Renal pelvis (tissue), 4 donors: ENCODE measurements around the gene IP6K3. TPM values are rescaled to one million over a fixed set of nuclear protein-coding genes. Genes with fewer than 3 reads are reported as not detected.

Experiments
- DNase-seq: peaks from one replicate; pipeline ENCODE4 v3.0.0-alpha.2; 2013
- polyA plus RNA-seq, 3 donors: library from polyadenylated mRNA; unstranded; fragments of 120-200 nt; gene quantifications; one replicate each; pipeline ENCODE4 v1.2.1, GENCODE V29; 2013; ENCODE audit not compliant: insufficient read length in 3 of 3

IP6K3 gene
- polyA plus RNA-seq, 3 donors: 0.83 to 1.1 (median 0.83) TPM

DNA sequence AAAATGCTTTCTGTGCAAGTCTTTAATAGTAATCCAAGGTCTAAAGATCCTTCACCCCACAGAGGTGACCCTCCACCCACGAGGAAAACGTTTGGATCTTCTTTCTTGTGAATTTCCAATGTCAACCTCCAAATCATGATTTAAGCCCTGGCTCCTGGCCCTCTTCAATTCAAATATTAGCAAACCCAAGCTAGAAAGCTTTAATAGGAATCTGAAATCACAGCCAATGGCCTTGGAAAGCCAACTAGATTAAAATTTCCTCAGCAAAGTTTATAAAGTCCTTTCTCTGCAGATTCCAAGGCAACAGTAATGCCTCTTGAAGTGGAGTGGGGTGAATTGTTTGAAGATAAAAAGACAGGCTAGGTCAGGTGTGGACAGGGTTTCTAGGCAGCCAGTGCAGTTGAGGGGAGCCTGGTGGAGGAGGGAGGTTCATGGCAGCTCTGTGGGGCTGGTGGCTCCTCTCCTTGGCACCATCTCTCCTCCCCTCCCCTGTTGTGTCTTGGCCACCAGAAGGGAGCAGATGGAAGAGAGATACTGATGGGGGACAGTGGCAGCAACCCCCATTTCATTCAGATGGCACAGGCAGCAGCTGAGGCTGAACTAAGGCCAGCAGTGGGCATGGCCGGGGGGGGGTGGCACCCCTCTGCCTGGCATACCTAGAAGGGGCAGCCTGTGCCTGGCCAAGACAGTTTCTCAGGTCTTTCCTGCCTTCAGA lies 23.2 kb downstream of the IP6K3 start:
- DNase-seq: no peak

DNA sequence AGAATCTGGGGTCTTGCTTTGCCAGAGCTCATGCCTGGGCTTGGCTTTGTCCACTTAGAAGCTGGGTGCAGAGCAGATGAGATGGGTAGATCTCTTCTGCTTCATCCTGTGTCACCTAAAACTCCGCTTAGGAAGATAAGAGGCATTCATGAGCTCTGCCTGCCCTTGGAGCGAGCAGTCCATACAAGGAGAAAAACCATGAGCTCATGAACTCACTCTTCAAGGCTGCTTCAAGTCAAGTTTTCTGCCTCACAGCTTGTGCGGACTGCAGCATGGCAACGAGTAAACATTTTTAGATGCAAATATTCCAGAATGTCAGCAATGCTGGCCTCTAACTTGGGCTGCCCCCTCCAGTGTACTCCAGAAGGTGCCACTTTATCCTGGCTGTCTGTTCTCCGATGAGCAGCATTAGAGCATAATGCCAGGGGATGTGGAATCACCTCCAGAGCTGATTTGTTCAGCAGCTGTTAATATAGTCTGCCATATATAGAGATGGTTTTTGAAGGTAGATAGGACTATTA lies 24.5 kb downstream of the IP6K3 start:
- no peak for DNase-seq

DNA sequence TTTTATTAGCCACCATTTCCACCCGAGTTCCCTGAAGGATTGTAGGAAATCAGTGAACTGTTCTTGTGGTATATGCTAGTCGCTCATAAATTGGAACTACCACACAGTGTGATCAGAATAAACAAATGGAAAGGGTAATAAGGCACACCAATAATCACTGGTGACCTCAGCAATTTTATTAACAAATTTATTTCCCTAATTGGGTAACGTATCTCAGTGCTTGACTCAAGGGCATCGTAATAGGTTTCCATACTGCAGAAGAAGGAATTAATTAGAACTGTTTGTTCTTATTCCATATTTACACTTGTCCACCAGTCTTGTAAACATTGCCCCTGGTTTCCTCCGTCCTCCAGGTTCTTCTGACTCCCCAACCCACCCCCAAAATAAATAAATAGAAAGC lies 25.2 kb downstream of the IP6K3 start:
- no peak for DNase-seq

DNA sequence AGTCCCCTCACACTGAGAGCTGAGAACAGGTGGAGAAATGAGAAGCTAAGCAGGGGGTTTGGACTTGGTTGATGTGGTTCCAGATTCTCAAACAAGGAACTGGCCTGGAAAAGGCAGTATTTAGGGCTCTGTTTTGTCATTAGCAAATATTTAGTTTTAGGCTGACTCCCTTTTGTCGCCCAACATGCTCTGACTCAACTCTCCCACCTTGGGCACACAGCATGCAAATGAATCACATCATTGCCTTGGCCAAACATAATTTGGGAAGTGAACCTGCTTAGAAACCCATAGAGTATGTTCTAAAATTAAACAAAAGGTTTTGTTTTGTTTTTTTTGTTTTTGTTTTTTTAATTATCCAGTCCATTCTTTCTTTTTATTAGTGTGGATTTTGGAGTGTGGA lies 25.7 kb downstream of the IP6K3 start:
- no peak for DNase-seq

DNA sequence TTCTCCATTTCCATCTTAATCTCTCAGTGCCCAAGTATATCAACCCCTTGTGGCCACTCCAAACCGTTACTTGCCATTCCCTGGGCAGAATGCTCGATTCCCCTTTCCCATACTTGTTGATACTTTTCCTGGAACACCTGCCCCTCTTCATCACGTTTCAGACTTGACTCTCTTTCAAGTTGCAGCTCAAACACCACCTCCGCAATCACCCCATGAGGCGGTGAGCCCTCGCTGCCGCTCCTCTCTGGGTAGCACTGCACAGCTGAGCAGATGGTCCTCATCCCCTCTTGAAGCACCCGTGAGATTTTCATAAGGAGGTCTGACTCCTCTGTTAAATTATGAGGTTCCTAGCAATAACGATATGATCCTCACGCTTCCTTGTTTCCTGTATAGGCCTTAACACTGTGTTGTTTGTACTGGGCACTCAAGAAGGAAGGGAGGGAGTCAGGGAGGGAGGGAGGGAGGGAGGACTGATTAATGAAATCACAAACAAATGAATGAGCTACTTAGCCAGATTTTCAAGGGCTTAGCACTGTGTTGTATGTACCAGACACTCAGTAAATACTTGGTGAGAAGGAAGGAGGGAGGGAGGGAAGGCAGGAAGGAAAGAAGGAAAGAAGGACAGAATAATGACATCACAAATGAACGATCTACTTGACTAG lies 27.2 kb downstream of the IP6K3 start:
- no peak for DNase-seq

DNA sequence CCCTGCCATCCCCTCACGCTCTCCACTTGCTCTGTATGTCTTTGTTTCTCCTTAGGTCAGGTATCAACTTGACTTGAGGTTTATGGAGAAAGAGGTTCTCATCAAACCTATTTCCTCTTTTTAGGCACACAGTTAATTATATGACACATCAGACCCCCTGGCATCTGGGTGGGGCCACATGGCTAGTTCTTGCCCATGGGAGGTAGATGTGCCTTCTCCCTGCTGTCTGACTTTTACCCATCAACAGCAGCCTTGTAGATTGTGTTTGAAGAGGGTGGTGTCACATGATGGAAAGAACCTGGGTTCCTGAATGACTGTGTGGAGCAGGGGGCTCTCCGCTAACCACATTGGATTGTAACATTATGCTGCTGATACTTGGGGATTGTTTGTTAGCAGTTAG lies 28.0 kb downstream of the IP6K3 start:
- no peak for DNase-seq

DNA sequence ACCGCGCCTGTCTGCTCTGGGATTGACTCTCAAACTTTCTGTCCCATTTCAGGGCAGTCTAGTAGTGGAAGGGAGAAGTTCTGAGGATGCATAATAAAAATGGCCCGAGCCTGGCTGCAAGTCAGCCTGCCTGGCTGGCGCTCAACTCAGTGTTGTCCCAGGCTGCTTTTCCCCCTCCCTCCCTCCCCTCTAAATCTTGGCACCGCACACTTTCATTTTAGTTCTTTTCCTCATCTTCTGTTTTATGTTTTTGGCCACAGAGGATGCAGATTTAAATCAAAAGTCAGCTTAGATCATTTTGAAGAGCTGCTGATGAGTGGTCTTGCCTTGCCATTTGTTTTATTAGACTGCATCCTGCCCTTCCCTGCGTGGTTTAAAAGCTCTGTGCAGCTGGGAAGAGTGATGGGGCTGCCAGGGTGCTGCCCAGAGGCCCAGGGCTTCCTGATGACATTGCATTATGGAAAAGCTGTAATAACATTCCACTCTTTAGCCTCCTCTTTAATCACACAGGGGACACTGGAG lies 28.7 kb downstream of the IP6K3 start:
- DNase-seq: no peak

DNA sequence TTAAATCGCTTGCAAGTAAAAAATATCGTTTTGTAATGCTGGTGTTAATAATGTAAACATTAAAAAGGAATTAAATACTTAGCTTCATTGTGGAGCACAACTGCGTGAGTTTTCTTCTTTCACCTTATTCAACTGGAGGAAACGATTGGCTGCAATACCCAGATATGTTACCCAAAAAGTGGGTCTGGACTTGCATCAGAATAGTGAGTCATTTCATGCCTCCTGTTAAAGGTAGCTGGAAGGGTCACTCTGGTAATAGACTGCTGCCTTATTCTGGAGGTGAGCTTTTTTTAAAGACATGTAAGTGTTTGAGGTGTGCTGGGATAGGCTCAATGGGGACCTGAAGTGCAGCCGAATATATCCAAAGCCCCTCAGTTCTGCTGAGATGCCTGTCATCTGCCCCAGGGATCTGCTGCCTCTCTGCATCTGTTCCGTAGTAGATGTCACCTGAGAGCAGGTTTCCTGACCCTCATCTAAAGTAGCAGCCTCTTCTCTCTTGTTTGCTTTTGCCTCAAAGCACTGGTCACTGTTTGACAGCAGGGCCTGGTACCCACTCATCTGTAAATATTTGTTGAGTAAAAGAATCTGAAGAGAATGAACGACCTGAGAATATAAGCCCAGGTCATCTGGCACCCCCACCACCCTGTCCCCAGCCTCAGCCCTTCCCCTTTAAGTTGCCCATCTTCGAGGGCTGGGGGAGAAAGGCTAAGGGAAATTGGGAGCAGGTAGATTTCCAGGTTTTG lies 29.6 kb downstream of the IP6K3 start:
- DNase-seq: no peak

DNA sequence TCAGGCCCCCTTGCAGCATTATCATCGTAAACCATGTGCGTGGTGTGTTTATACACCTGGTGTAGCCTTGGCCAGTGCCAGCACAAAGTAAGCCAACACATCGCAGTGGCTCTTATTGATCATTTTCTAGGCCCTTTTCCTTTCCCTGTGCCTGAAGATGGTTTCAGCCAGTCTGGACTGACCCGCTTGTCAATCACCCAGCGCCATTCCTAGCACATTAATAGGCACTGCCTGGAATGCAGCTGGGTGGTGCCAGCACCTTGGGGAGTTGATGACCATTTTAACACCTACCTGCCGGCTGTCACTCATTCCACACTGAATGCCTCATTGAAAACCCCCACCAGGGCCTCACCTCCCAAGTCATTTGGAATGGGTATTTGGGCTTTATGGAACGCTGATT lies 30.3 kb downstream of the IP6K3 start:
- DNase-seq: no peak

DNA sequence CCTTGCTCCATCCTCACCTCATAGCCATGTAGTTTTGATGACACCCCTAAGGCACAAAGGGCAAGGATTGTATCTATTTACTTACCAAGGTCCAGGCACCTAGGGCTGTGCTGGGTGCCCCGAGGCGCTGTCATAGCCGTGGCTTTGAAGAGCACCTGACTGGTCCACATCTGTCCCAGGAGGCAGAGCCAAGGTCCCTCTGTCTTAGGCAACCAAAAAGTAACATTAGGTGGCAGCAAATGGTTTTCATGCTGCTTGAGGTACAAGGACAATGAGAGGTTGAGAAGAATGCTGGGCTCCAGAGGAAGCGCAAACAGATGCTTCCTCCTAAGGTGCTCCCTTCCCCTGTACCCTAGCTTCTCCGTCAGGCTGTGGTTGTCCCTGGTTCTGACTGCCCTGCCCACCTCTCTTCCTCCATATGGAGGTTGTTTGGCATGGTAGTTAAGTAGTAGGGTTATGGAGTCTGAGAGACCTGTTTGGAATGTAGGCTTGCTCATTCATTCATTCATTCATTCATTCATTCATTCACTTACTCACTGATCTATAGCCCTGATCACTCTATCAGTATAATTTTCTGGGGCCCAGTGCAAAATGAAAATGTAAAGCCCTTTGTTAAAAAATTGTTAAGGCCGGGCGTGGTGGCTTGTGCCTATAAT lies 32.2 kb downstream of the IP6K3 start:
- DNase-seq: no peak

DNA sequence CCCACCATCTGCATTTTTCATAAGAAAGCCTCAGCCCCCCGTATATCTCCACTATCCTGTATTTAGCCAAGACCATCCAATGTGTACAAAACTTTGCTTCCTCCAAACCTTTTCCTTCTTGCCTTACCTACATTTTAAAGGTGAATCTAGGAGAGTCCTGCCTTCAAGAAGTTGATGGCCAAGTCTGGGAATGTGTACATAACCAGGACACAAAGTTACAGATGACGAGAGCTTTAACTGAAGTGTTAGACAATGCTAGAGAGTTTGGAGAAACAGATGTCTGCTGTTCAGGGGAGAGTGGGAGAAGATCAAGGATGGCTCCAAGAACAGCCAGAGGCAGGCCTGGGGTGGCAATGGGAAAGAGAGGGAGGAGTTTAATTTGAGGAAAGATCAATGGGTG lies 32.9 kb downstream of the IP6K3 start:
- DNase-seq: no peak

DNA sequence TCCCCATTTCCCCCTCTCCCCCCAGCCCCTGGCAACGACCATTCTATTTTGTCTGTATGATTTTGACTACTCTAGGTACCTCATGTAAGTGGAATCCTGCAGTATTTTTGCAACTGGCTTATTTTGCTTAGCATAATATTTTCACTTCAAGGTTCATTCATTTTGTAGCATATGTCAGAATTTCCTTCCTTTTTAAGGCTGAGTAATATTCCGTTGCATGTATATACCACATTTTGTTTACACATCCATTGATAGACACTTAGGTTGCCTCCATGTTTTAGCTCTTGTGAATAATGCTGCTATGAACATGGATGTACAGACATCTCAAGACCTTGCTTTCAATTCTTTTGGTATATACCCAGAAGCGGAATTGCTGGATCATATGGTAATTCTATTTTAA lies 33.8 kb downstream of the IP6K3 start:
- DNase-seq: no peak

DNA sequence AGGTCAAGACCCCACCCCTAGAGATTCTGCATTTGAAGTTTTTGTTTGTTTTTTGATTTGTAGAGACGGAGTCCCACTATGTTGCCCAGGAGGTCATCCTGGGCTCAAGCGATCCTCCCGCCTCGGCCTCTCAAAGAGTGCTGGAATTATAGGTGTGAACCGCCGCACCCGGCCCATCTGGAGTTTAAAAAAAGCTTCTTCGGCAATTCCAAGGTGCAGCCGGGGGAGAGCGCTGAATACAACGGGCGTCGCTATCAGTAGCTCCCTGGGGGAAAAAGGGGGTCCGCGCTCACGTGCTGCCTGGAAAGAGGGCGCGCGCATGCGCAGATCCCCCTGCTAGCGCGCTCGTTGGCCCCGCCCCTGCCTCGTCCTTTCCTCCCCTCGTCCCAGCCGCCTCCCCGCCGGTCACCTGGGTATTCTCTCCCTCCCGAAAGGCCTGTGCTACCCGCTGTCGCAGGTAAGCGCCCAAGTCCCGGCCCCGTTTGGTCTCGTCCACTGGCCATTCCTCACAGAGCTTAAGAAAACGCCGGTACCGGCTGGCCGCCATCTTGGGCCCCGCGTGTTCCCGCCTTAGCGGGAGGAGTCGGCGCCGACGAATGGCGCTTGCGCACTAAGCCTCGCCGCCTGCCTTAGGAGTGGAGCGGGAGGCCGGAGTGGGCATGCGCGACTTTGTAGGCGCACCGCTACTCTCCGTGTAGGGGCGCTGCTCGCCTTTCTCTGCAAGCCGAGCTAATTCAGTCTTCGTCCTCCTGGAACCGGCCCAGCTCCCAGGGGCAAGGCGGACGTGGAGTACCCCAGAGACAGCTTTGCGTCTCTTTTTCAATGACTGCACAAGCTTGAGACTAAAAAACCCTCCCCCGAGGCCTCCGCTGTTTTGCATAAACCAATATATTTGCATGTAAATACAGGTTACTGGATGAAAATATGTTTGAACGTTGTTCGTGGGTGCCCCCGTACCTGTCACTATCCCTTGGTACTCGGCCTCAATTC lies 35.3 kb downstream of the IP6K3 start, which contains the start of gene UQCC2:
UQCC2 (minus strand) TSS at position 561 of the 990 bp plus-strand sequence; CDS start at position 547, 14 bp downstream.
- peak; percentile 97 for DNase-seq

DNA sequence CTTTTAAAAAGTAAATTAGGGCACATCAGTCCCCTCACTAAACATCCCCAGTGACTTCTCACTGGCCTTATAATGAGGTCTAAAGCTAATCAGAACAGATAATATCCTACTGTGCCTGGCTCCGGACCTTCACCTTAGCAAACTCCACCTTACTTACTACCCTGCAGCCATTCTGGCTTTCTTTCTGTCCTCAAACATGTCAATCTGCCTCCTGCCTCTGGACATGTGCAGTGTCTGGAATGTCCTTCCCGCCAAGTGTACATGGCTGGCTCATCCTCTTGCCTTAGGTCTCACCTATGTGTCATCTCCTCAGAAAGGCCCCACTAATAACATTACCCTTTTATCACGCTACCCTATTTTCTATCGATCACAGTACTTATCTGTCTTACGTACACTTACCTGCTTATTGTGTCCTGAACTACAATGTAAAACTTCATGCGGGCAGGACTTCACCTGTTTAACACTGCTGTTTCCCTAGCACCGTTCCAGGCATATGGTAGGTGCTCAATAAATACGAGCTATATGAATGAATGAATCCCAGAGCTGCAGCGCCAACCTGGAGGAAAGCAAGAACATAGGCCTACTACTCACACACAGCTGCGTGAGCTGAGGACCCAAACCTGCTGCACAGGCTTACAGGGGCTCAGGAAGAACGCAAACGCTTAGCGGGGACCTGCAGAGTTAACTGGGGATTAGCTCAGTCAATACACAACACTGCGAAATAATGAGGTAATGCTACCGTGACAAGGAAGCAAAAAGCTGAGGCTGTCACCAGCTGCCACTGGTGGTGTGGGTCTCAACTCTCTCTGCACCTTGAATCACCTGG lies 36.2 kb downstream of the IP6K3 start:
- no peak for DNase-seq

DNA sequence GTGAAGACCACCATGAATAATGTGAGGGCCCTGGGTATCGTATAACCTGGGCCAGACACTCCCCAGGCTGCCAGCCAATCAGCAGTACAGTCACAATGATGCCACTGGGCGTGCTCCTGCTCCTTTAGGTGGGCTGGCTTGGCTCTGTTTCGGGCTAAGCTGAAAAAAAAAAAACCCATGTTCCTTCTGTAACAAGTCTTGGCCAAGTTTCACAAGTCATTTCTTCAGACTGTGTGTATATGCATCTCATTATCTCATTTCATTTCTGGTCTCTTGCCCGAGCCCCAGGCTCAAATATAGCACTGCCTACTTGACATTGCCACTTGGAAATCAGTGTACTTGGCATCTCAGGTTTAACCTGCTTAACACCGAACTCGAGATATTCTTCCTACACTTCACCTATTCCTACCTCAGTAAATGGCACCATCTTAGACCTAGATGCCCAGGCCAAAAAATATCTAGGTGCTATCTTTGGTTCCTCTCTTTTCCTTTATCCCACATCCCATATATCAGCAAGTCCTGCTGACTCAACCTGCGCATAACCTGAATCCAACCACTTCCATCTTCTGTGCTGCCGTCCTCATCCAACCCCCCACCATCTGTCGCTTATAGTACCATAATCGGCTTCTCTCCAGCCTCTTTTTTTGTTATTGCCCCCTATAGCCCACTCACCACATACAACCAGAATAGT lies 37.0 kb downstream of the IP6K3 start:
- DNase-seq: no peak

DNA sequence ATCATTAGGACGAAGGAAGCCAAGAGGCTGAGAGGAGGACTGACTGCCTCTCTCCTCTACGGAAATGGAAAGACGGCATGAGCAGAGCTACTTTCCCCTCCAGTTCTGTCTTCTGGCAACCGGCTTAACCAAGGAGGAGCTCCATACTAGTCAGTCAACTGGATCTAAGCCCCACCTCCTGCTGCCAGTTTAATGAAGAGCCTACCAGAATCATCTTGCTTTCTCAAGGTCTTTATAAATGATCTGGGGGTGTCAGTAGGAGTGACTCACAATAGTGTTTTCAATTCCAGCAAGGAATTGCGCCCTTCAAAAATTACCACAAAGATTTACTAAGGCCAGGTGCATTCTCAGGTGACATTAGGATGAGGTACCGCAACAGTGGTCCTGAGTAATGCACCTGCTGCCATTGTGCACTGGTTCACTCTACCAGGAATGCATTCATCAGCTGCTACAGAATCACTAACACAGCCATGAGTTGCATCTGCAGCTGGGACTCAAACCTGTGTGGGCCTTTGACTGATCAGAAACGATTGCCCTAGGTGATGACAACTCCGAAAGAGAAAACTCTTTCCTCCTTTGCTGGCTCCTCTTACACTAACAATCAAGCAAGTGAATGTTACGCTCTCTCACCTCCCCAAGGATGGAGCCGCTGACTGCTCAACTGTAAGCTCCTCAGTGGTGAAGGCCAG lies 38.0 kb downstream of the IP6K3 start:
- no peak for DNase-seq

DNA sequence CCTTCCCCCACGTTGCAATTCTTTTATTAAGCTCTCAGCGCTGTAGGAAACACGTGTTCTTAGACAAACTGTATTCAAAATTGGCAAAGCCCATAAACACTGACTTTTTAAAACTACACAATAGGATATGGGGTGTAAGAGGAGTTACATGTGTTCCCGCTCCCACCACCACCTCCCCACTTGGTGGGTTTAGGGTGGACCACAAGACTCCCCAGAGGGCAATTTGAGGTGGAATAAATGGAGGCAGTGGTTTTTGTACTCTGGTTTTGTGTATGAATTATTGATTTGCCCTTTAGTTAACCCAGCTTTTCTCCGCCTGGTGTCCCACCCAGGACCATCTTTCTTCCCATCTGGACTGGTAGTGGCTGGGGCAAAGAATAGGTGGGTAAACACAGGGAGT lies 38.9 kb downstream of the IP6K3 start:
- DNase-seq: no peak

DNA sequence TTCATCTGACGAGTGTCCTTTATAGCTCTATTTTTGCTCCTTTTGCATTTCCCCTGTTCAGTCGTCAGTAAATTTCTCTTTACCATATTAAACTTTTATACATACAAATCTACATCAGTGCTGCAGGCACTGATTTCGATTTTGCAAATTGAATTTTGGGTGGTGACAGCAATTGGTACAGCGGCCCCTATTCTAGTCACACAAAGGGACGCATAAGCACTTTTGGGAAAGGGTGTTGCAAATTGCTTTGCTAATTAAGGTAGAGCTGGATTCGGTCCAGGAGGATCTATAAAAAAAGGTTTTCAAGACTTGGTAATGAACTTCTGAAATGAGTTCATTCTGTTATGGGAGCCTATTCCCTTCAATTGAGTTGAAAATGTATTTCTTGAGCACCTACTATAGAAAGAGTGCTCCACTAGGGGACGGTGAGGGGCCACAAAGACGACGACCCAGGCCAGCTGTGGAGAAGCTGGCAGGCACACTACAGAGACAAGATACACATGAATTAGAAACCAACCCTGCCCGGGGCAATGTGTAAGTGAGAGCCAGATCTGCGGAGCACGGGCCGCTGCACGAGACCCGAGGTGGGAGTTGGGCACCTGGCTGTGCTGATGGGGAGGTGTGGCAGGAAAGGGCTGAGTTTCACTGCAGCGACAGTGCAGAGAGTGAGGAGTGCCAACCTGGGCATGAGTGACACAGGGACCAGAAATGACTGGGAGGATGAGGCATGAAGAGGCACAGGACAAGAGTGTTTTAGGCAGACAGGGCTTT lies 40.6 kb downstream of the IP6K3 start:
- no peak for DNase-seq
